Astrocyte (in vitro differentiated cells and primary cell): ENCODE results near the gene NEUROG1. TPM values are rescaled to one million over a fixed set of nuclear protein-coding genes. Genes with fewer than 3 reads are reported as not detected.

Source experiments
- DNase-seq: peaks from one replicate; pipeline ENCODE4 v3.0.0-alpha.2; 2010; ENCODE audit warnings: low read depth
- FAIRE-seq: peaks from 2 replicates; lab custom pipeline; 2011; peaks lifted over from hg19 to GRCh38; lab: Jason Lieb, UNC
- H2AFZ ChIP-seq: 2 replicates; pipeline ENCODE4 v1.6.0; 2012; ENCODE audit warnings: low read depth, low read length, inconsistent platforms
- H3K27ac ChIP-seq: 2 replicates; pipeline ENCODE4 v1.5.1; 2011; ENCODE audit warnings: low read depth, low read length, inconsistent platforms
- H3K27me3 ChIP-seq: 2 replicates; pipeline ENCODE4 v1.6.0; 2011; ENCODE audit warnings: low read length, inconsistent platforms; ENCODE audit not compliant: insufficient read depth
- H3K36me3 ChIP-seq: 2 replicates; pipeline ENCODE4 v1.5.1; 2011; ENCODE audit warnings: low read length, inconsistent platforms; ENCODE audit not compliant: insufficient read depth
- H3K4me1 ChIP-seq: 2 replicates; pipeline ENCODE4 v1.5.1; 2011; ENCODE audit warnings: low read length, inconsistent platforms; ENCODE audit not compliant: insufficient read depth
- H3K4me2 ChIP-seq: 2 replicates; pipeline ENCODE4 v1.6.0; 2012; ENCODE audit warnings: low read length, inconsistent platforms
- H3K4me3 ChIP-seq: 2 replicates; pipeline ENCODE4 v1.5.1; 2011; ENCODE audit warnings: low read depth, mild to moderate bottlenecking, low read length, inconsistent platforms; ENCODE audit not compliant: insufficient read depth
- H3K79me2 ChIP-seq: 2 replicates; pipeline ENCODE4 v1.6.0; 2012; ENCODE audit warnings: mild to moderate bottlenecking, low read length, inconsistent platforms; ENCODE audit not compliant: insufficient read depth
- H3K9ac ChIP-seq: 2 replicates; pipeline ENCODE4 v1.6.0; 2012; ENCODE audit warnings: mild to moderate bottlenecking, low read length, inconsistent platforms
- H3K9me3 ChIP-seq: 2 replicates; pipeline ENCODE4 v1.5.1; 2012; ENCODE audit warnings: low read depth, mild to moderate bottlenecking, low read length, inconsistent platforms; ENCODE audit not compliant: insufficient read depth
- H4K20me1 ChIP-seq: 2 replicates; pipeline ENCODE4 v1.6.0; 2012; ENCODE audit warnings: low read length, inconsistent platforms; ENCODE audit not compliant: insufficient read depth
- H3K27ac Mint-ChIP-seq: one replicate; pipeline ENCODE4 v1.8.0; 2021; ENCODE audit warnings: mild to moderate bottlenecking, mixed read lengths; ENCODE audit not compliant: unreplicated experiment
- H3K27me3 Mint-ChIP-seq: one replicate; pipeline ENCODE4 v1.8.0; 2021; ENCODE audit warnings: low read depth, mixed read lengths; ENCODE audit not compliant: unreplicated experiment
- H3K36me3 Mint-ChIP-seq: one replicate; pipeline ENCODE4 v1.8.0; 2021; ENCODE audit warnings: low read depth, mixed read lengths; ENCODE audit not compliant: unreplicated experiment
- H3K4me1 Mint-ChIP-seq: one replicate; pipeline ENCODE4 v1.8.0; 2021; ENCODE audit warnings: low read depth, mixed read lengths; ENCODE audit not compliant: unreplicated experiment
- H3K4me3 Mint-ChIP-seq: one replicate; pipeline ENCODE4 v1.8.0; 2021; ENCODE audit warnings: mild to moderate bottlenecking, moderate library complexity, mixed read lengths; ENCODE audit not compliant: unreplicated experiment
- H3K9me3 Mint-ChIP-seq: one replicate; pipeline ENCODE4 v1.8.0; 2021; ENCODE audit warnings: mild to moderate bottlenecking, mixed read lengths; ENCODE audit not compliant: unreplicated experiment
- EZH2 ChIP-seq: IDR thresholded peaks from 2 replicates; pipeline ENCODE4 v1.6.1; 2012; ENCODE audit warnings: mild to moderate bottlenecking, low read length, inconsistent platforms; ENCODE audit not compliant: insufficient read depth
- total RNA-seq: library from RNA; stranded (reverse); gene quantifications from 2 replicates; pipeline ENCODE4 v1.2.1, GENCODE V29; 2021
- TF ChIP-seq, protein P1 (sequence below): IDR thresholded peaks from 2 replicates; pipeline ENCODE4 v1.5.1; 2011; ENCODE audit warnings: low read depth, mild to moderate bottlenecking, inconsistent platforms, low read length, moderate library complexity; ENCODE audit not compliant: insufficient read depth

Gene NEUROG1
- total RNA-seq, 1 donor from 2014 or later, result not detected

DNA sequence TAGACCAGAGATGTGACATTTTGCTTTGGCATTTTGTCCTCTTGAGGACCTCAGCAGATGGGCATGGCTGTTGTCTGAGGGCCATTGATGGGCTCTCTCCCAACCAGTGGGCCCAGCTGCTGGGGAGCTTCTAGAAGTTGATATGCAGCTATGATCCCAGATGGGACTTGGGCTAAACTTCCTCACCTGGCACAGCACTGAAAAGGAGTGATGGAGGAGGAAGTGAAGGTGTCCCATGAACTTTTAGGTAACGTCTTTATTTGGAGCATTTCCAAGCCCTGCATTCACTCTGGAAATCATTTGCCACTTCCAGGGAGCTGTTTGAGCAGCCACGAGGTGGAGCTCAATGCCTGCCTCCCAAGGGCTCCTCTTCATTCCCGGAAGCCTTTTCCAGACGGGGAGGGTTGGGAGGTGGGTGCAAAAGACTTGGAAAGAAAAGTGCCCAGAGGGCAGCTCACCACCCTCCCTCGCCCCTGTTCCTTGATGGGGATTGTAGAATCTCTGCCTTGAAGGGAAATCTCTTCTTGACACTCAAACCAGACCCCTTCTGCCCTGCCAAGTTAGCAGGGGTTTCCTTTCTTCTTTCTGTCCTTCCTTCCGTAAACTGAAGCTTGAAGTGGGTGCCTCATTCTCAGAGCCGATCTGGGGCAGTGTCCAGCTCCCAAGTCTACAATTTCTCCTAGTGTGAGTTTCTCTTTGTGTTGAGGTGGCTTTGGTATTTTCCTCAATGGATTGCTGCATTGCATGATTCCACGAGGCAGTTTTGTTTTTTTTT lies 18.1 kb upstream of the NEUROG1 start:
- H3K27me3 Mint-ChIP-seq, result peaks cover 77% of the 10 kb centered on the region
- H3K27me3 ChIP-seq, result peaks cover 43% of the 10 kb centered on the region
- no peak overlapping the region for H3K4me3 ChIP-seq
- H3K4me1 Mint-ChIP-seq, result no peaks in the 10 kb centered on the region
- H3K9me3 Mint-ChIP-seq, result peaks cover 4% of the 10 kb centered on the region
- H3K9ac ChIP-seq, result no peak overlapping the region
- peak; percentile 12 for DNase-seq
- H3K27ac ChIP-seq, result no peak overlapping the region
- FAIRE-seq, result no peak
- H3K36me3 ChIP-seq, result no peaks in the 10 kb centered on the region
- H3K36me3 Mint-ChIP-seq, result no peaks in the 10 kb centered on the region
- H3K4me3 Mint-ChIP-seq, result no peak overlapping the region
- H3K9me3 ChIP-seq, result peaks cover 3% of the 10 kb centered on the region
- TF ChIP-seq, protein P1, sequence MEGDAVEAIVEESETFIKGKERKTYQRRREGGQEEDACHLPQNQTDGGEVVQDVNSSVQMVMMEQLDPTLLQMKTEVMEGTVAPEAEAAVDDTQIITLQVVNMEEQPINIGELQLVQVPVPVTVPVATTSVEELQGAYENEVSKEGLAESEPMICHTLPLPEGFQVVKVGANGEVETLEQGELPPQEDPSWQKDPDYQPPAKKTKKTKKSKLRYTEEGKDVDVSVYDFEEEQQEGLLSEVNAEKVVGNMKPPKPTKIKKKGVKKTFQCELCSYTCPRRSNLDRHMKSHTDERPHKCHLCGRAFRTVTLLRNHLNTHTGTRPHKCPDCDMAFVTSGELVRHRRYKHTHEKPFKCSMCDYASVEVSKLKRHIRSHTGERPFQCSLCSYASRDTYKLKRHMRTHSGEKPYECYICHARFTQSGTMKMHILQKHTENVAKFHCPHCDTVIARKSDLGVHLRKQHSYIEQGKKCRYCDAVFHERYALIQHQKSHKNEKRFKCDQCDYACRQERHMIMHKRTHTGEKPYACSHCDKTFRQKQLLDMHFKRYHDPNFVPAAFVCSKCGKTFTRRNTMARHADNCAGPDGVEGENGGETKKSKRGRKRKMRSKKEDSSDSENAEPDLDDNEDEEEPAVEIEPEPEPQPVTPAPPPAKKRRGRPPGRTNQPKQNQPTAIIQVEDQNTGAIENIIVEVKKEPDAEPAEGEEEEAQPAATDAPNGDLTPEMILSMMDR, result peak; percentile 26
- TF ChIP-seq EZH2, result no peak
- H3K79me2 ChIP-seq, result no peaks in the 10 kb centered on the region
- no peak overlapping the region for H3K27ac Mint-ChIP-seq
- H4K20me1 ChIP-seq, result peaks cover 4% of the 10 kb centered on the region
- peak overlapping the region; percentile 34 for H3K4me2 ChIP-seq
- H3K4me1 ChIP-seq, result no peaks in the 10 kb centered on the region
- peak overlapping the region; percentile 24 for H2AFZ ChIP-seq

DNA sequence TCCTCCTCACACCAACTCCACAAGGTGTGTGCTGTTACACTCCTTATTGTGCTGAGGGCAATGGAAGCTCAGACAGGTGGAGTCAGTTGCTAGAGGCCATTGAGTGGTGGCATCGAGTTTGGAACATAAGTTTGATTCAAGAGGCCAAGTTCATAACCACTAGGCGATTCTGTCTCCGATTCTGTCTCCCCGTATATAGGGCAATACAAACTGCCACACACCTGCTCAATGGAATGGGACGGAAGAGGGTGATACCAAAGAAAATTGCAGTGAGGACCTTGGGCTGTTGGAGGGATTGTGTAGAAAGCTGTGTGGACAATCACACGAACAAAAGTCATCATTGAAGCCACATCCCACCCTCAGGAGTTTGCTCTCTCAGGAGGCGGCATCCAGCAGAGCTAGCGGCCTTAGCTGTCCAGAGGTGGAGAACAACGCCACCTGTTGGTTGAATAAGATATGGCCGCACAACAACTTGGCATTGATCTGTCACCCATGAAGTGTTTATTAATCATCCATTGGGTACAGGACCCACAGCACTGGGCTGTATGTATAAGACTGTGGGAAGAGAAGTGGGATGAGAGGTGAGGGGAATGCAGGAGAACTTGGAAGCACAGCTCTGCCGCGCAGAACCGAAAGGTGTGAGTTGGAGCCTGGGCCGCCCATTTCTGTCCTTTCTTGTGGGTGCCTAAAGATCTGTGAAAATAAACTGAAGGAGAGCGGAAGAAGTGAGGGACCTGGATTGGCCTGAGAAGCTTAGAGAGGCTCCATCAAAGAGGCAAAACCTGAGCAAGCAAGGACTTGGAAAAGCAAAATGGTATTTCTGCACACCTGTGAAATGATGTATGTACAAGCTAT lies 16.1 kb upstream of the NEUROG1 start:
- H2AFZ ChIP-seq, result no peak overlapping the region
- H3K27ac Mint-ChIP-seq, result no peak overlapping the region
- no peak for FAIRE-seq

More for the DNA sequence above, 16.1 kb upstream of the NEUROG1 start:
- Mint-ChIP-seq H3K27me3 (peaks cover 83% of the 10 kb centered on the region), H3K36me3 (no peaks in the 10 kb centered on the region), H3K4me3 (no peak overlapping the region), H3K4me1 (no peaks in the 10 kb centered on the region), H3K9me3 (peaks cover 4% of the 10 kb centered on the region)
- peaks cover 4% of the 10 kb centered on the region for H4K20me1 ChIP-seq
- H3K4me3 ChIP-seq, result no peak overlapping the region
- H3K27ac ChIP-seq, result no peak overlapping the region
- H3K4me2 ChIP-seq, result no peak overlapping the region
- no peaks in the 10 kb centered on the region for H3K36me3 ChIP-seq
- peaks cover 3% of the 10 kb centered on the region for H3K9me3 ChIP-seq
- H3K79me2 ChIP-seq, result no peaks in the 10 kb centered on the region
- DNase-seq, result peak; percentile 42
- H3K27me3 ChIP-seq, result peaks cover 47% of the 10 kb centered on the region
- H3K4me1 ChIP-seq, result no peaks in the 10 kb centered on the region
- no peak overlapping the region for H3K9ac ChIP-seq
- TF ChIP-seq EZH2, result no peak
- TF ChIP-seq, protein P1, result peak; percentile 90
